ENCODE measurements around the gene RTN4RL2. TPM values are rescaled to one million over a fixed set of nuclear protein-coding genes. Genes with fewer than 3 reads are reported as not detected.
A peak's percentile ranks its signal among the peaks of the same experiment; 100 is the strongest.

RTN4RL2 gene
- total RNA-seq, 2 donors from 2014 or later: 0.97 to 1.5 TPM

- Mint-ChIP-seq H3K27me3 (ENCODE audit: insufficient read depth) (peaks cover 86% of the 10 kb centered on the region), H3K27ac (no peak overlapping the region)
- H3K4me3 ChIP-seq (ENCODE audit: low read length): no peak overlapping the region
These were observed 13.9 kb downstream of the RTN4RL2 start for GRCh38 chr11:57474017-57474802.

GRCh38 chr11:57474803-57475115, 14.4 kb downstream of the RTN4RL2 start:
- Mint-ChIP-seq H3K4me1 (peaks cover 2% of the 10 kb centered on the region), H3K27me3 (ENCODE audit: insufficient read depth) (peaks cover 89% of the 10 kb centered on the region), H3K4me3 (no peak overlapping the region), H3K36me3 (ENCODE audit: low read depth) (no peaks in the 10 kb centered on the region), H3K9me3 (no peaks in the 10 kb centered on the region), H3K27ac (no peak overlapping the region)
- Histone ChIP-seq H3K4me1 (ENCODE audit: control insufficient read depth, insufficient read depth, low read length) (no peaks in the 10 kb centered on the region), H3K9ac (ENCODE audit: extremely low read depth, low read length, poor library complexity, severe bottlenecking) (no peak overlapping the region), H3K27ac (ENCODE audit: low read depth, low read length) (no peak overlapping the region), H3K4me3 (ENCODE audit: low read length) (no peak overlapping the region), H3K27me3 (ENCODE audit: control insufficient read depth, insufficient read depth, low read length, poor library complexity, severe bottlenecking) (peaks cover 89% of the 10 kb centered on the region), H3K36me3 (ENCODE audit: control insufficient read depth, insufficient read depth, low read length) (no peaks in the 10 kb centered on the region), H3K9me3 (ENCODE audit: control insufficient read depth, low read length) (no peaks in the 10 kb centered on the region)
- 79 to 80% methylated on average over 5 of the region's 5 CpGs for WGBS, 2 experiments (ENCODE audit: insufficient coverage in 1 of 2, insufficient read length in 1 of 2)
- no peak for TF ChIP-seq CTCF (conservative IDR thresholded peaks at IDR 0.05)
- DNase-seq: peak; percentile 68

More at GRCh38 chr11:57474017-57474802, 13.9 kb downstream of the RTN4RL2 start:
- TF ChIP-seq CTCF (conservative IDR thresholded peaks at IDR 0.05): no peak
- Histone ChIP-seq H3K36me3 (ENCODE audit: control insufficient read depth, insufficient read depth, low read length) (no peaks in the 10 kb centered on the region), H3K4me1 (ENCODE audit: control insufficient read depth, insufficient read depth, low read length) (no peaks in the 10 kb centered on the region), H3K9me3 (ENCODE audit: control insufficient read depth, low read length) (no peaks in the 10 kb centered on the region), H3K27me3 (ENCODE audit: control insufficient read depth, insufficient read depth, low read length, poor library complexity, severe bottlenecking) (peaks cover 89% of the 10 kb centered on the region), H3K27ac (ENCODE audit: low read depth, low read length) (no peak overlapping the region), H3K9ac (ENCODE audit: extremely low read depth, low read length, poor library complexity, severe bottlenecking) (no peak overlapping the region)
- 60 to 73% methylated on average over 4 to 9 of the region's 9 CpGs for WGBS, 2 experiments (ENCODE audit: insufficient coverage in 1 of 2, insufficient read length in 1 of 2)
- Mint-ChIP-seq H3K36me3 (ENCODE audit: low read depth) (no peaks in the 10 kb centered on the region), H3K9me3 (no peaks in the 10 kb centered on the region), H3K4me3 (no peak overlapping the region), H3K4me1 (peaks cover 2% of the 10 kb centered on the region)
- DNase-seq: peak; percentile 60

GRCh38 chr11:57475191-57475590, 14.9 kb downstream of the RTN4RL2 start:
- TF ChIP-seq CTCF (conservative IDR thresholded peaks at IDR 0.05): no peak
- no peak overlapping the region for H3K27ac Mint-ChIP-seq
- H3K4me1 Mint-ChIP-seq: peaks cover 4% of the 10 kb centered on the region

More at GRCh38 chr11:57475191-57475590, 14.9 kb downstream of the RTN4RL2 start:
- Histone ChIP-seq H3K4me1 (ENCODE audit: control insufficient read depth, insufficient read depth, low read length) (no peaks in the 10 kb centered on the region), H3K27ac (ENCODE audit: low read depth, low read length) (no peak overlapping the region), H3K36me3 (ENCODE audit: control insufficient read depth, insufficient read depth, low read length) (no peaks in the 10 kb centered on the region), H3K27me3 (ENCODE audit: control insufficient read depth, insufficient read depth, low read length, poor library complexity, severe bottlenecking) (peaks cover 88% of the 10 kb centered on the region), H3K9ac (ENCODE audit: extremely low read depth, low read length, poor library complexity, severe bottlenecking) (no peak overlapping the region), H3K4me3 (ENCODE audit: low read length) (no peak overlapping the region), H3K9me3 (ENCODE audit: control insufficient read depth, low read length) (no peaks in the 10 kb centered on the region)
- no peak for DNase-seq
- peaks cover 89% of the 10 kb centered on the region for H3K27me3 Mint-ChIP-seq (ENCODE audit: insufficient read depth)
- H3K36me3 Mint-ChIP-seq (ENCODE audit: low read depth): no peaks in the 10 kb centered on the region
- H3K9me3 Mint-ChIP-seq: no peaks in the 10 kb centered on the region
- 74% methylated on average over 1 of the region's 1 CpG; no CpG with 5 or more reads in 1 of the 2 experiments for WGBS, 2 experiments (ENCODE audit: insufficient coverage in 1 of 2, insufficient read length in 1 of 2)
- H3K4me3 Mint-ChIP-seq: no peak overlapping the region

Data from endodermal cell (in vitro differentiated cells).